Effector memory CD4-positive, alpha-beta T cell (primary cell): ENCODE measurements around the gene ATP5F1D.

Experiments used
- DNase-seq, 3 donors: peaks; one replicate each; pipeline ENCODE4 v3.0.0-alpha.2; 2020
- H3K27ac ChIP-seq: 2 replicates; pipeline ENCODE4 v1.7.0; 2013; ENCODE audit warnings: mild to moderate bottlenecking, low read length, moderate library complexity; ENCODE audit not compliant: insufficient read depth, poor library complexity, severe bottlenecking
- H3K27me3 ChIP-seq: replicated peaks from 2 replicates; pipeline ENCODE4 v1.7.0; 2013; ENCODE audit warnings: mild to moderate bottlenecking, low read length; ENCODE audit not compliant: insufficient read depth, control insufficient read depth, poor library complexity, severe bottlenecking
- H3K36me3 ChIP-seq: 2 replicates; pipeline ENCODE4 v1.7.0; 2013; ENCODE audit warnings: mild to moderate bottlenecking, low read length, moderate library complexity; ENCODE audit not compliant: control insufficient read depth, insufficient read depth
- H3K4me1 ChIP-seq: 2 replicates; pipeline ENCODE4 v1.7.0; 2013; ENCODE audit warnings: low read length, mild to moderate bottlenecking; ENCODE audit not compliant: control insufficient read depth, insufficient read depth, poor library complexity, severe bottlenecking
- H3K4me3 ChIP-seq: 2 replicates; pipeline ENCODE4 v1.7.0; 2013; ENCODE audit warnings: low read length, low read depth, mild to moderate bottlenecking; ENCODE audit not compliant: insufficient read depth, poor library complexity, severe bottlenecking
- H3K9me3 ChIP-seq: 2 replicates; pipeline ENCODE4 v1.7.0; 2013; ENCODE audit warnings: mild to moderate bottlenecking, low read length, moderate library complexity; ENCODE audit not compliant: control insufficient read depth

The ATP5F1D gene

DNA sequence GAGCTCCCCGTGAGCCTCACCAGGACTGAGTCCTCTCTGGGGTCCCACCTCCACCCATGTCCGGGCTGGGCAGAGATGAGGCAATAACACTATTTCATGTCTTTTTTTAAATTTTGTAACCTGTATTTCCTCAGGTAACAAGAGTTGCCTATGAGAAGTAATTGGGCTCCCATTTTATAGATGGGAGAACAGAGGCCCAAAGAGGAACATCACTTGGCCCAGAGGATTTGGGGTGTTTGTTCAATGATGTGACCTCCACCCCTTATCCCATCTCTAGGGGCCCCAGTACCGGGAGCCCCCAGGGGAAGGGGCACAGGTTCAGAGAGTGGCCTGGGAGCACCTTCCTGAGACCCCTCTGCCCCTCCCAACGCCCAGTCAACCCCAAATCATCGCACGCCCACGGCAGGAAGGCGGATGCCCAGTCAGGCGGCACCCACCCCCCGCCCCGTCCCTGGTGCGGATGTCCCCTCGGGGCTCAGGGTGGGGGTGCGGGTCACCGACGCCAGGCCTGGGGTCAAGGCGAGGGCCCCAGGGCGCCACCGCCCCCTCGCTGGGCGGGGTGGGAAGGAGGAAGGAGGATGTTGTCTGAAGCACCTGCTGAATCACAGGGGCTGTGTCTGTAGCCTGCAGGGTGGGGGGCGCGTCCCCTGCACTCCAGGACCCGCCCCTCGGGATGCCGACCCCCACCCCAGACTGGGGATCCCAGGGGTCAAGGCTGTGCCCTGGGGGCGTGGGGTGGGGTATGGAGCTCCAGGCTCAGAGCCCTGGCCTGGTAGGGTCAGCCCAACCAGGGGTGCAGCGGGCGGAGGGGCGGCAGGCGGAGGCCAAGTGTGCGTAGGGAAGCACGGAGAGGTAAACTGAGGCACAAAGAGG lies 18.6 kb downstream of the ATP5F1D start:
- Histone ChIP-seq H3K9me3 (no peaks in the 10 kb centered on the region), H3K27me3 (no peaks in the 10 kb centered on the region), H3K4me3 (peak overlapping the region; percentile 39), H3K4me1 (peaks cover 63% of the 10 kb centered on the region), H3K27ac (peak overlapping the region; percentile 97), H3K36me3 (peaks cover 30% of the 10 kb centered on the region)
- peak; percentile 42 to 52 (median 51) for DNase-seq

DNA sequence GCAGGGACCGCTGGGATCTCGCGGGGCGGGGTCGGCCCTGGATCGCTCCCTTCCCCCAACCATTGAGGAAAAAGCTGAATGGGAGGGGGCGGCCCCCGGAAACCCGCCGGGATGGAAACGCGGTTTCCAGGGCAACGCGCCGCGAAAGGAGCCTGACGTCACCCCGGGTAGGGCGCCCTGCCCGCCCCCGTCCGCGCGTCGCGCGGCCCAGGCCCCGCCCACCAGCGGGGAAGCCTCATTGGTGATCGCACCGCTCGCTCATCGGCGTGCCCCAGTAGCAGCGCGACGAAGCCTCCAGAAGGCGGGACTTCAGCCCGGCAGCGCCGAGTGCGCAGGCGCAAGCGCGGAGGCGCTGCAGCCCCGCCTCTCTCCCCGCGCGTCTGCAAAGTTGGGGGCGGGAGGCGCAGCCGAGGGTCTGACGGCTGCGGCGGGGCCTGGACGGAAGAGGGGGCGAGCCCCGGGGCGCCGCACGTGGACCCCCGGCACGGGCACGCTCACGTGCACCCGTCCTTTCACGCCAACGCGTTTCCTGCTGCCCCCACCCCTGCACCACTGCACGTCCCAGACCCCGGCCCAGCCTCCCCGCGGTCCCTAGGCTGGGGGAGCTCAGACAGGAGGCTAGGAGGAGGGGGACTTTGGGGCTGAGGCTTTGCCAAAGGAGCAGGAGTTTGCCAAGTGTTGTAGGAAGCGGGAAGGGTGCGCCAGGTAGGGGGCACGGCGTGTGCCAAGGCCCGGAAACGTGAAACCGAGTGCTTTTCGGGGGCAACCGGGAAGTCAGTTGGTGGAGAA lies 19.4 kb downstream of the ATP5F1D start:
- no peaks in the 10 kb centered on the region for H3K9me3 ChIP-seq
- H3K4me1 ChIP-seq, result peaks cover 57% of the 10 kb centered on the region
- peak overlapping the region; percentile 97 for H3K27ac ChIP-seq
- H3K4me3 ChIP-seq, result peak overlapping the region; percentile 74
- peak; percentile 95 to 97 (median 96) for DNase-seq
- H3K36me3 ChIP-seq, result peaks cover 22% of the 10 kb centered on the region
- no peaks in the 10 kb centered on the region for H3K27me3 ChIP-seq

DNA sequence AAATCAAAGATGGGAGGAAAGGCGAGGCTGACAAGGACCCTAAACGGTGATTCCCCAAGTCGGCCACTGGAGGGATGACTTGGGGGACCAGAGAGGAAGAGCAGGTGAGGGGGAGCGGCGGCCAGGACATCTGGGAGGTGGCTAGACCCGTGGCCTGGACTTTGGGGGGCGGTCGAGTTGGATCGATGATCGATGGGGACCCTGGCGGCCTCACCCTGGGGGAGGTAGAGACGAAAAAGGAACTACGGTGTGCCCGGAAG lies 19.9 kb downstream of the ATP5F1D start:
- H3K36me3 ChIP-seq, result peaks cover 19% of the 10 kb centered on the region
- no peak for DNase-seq
- H3K4me3 ChIP-seq, result peak overlapping the region; percentile 74
- no peaks in the 10 kb centered on the region for H3K9me3 ChIP-seq
- H3K4me1 ChIP-seq, result peaks cover 62% of the 10 kb centered on the region
- peak overlapping the region; percentile 97 for H3K27ac ChIP-seq
- no peaks in the 10 kb centered on the region for H3K27me3 ChIP-seq

GRCh38 chr19:1261798-1262622 lies 20.5 kb downstream of the ATP5F1D start:
- H3K4me1 ChIP-seq, result peaks cover 64% of the 10 kb centered on the region
- no peaks in the 10 kb centered on the region for H3K27me3 ChIP-seq
- peak overlapping the region; percentile 74 for H3K4me3 ChIP-seq
- H3K36me3 ChIP-seq, result peaks cover 14% of the 10 kb centered on the region
- DNase-seq, result peak; percentile 50 to 60 (median 51)
- no peaks in the 10 kb centered on the region for H3K9me3 ChIP-seq
- H3K27ac ChIP-seq, result peak overlapping the region; percentile 97

- peaks cover 64% of the 10 kb centered on the region for H3K4me1 ChIP-seq
- H3K27ac ChIP-seq, result peak overlapping the region; percentile 97
Observed at GRCh38 chr19:1262623-1263123, 21.1 kb downstream of the ATP5F1D start.

GRCh38 chr19:1263188-1263587 lies 21.6 kb downstream of the ATP5F1D start:
- Histone ChIP-seq H3K4me3 (no peak overlapping the region), H3K27me3 (no peaks in the 10 kb centered on the region), H3K4me1 (peaks cover 64% of the 10 kb centered on the region), H3K27ac (peak overlapping the region; percentile 97), H3K36me3 (peaks cover 2% of the 10 kb centered on the region), H3K9me3 (no peaks in the 10 kb centered on the region)
- DNase-seq, result no peak

More at GRCh38 chr19:1262623-1263123, 21.1 kb downstream of the ATP5F1D start:
- no peak for DNase-seq
- no peaks in the 10 kb centered on the region for H3K9me3 ChIP-seq
- H3K4me3 ChIP-seq, result no peak overlapping the region
- H3K36me3 ChIP-seq, result peaks cover 7% of the 10 kb centered on the region
- no peaks in the 10 kb centered on the region for H3K27me3 ChIP-seq

- Histone ChIP-seq H3K4me1 (peaks cover 59% of the 10 kb centered on the region), H3K4me3 (no peak overlapping the region), H3K27ac (no peak overlapping the region), H3K9me3 (no peaks in the 10 kb centered on the region), H3K27me3 (no peaks in the 10 kb centered on the region), H3K36me3 (no peaks in the 10 kb centered on the region)
- DNase-seq, result no peak
Observed at GRCh38 chr19:1264801-1265614, 23.5 kb downstream of the ATP5F1D start.

GRCh38 chr19:1265615-1266128 lies 24.1 kb downstream of the ATP5F1D start:
- Histone ChIP-seq H3K4me1 (peaks cover 59% of the 10 kb centered on the region), H3K36me3 (peaks cover under 1% of the 10 kb centered on the region), H3K4me3 (peak overlapping the region; percentile 49), H3K27ac (peak overlapping the region; percentile 62), H3K9me3 (no peaks in the 10 kb centered on the region), H3K27me3 (no peaks in the 10 kb centered on the region)
- DNase-seq, result peak in 1 of 3 donors; percentile 37
